ENCODE results near the gene RPRD1B.

RPRD1B gene

GRCh38 chr20:38033330-38034107, at the start of gene RPRD1B, which contains the start of gene TTI1:
TSS of gene RPRD1B (plus strand) at chr20:38033746. CDS start at chr20:38033948, 202 bp downstream.
TSS of gene TTI1 (minus strand) at chr20:38033456. CDS start at chr20:38013816, 19,640 bp downstream.
- peak; percentile 93 for DNase-seq

DNA sequence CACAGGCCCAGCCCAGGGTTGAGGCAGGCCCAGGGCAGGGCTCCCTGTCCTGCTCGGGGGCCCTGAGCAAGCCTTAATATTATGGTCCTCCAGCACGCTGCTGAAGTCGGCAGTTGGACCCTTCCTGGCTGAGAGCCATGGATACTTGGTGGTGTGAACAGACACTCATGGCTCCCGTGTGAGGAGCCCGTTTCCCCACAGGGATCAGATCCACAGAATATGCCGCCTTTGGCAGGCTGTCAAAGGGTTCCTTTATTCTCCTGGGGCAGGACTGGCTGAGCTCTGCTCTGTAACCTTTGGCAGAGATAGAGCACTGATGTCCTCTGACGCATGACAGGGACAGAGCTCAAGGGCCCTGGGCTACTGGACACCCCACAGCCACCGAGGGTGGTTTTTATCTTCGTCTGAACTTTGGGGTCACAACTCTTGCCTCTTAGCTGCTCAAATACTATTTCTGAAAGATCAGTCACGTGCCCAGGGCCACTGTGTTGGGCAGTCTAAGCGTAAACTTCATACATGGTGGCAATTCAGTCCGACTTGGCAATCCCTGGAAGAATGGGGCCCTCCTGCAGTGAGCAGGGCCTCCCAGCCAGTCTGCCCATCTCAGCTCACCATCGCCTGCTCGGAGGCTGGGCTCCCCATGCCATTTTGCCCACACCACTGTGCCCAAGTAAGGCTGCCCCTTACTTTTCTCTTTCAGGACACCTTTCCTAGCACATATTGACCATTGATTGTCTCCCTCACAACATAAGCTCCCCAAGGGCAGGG, 49.3 kb upstream of the RPRD1B start:
- no peak for DNase-seq

DNA sequence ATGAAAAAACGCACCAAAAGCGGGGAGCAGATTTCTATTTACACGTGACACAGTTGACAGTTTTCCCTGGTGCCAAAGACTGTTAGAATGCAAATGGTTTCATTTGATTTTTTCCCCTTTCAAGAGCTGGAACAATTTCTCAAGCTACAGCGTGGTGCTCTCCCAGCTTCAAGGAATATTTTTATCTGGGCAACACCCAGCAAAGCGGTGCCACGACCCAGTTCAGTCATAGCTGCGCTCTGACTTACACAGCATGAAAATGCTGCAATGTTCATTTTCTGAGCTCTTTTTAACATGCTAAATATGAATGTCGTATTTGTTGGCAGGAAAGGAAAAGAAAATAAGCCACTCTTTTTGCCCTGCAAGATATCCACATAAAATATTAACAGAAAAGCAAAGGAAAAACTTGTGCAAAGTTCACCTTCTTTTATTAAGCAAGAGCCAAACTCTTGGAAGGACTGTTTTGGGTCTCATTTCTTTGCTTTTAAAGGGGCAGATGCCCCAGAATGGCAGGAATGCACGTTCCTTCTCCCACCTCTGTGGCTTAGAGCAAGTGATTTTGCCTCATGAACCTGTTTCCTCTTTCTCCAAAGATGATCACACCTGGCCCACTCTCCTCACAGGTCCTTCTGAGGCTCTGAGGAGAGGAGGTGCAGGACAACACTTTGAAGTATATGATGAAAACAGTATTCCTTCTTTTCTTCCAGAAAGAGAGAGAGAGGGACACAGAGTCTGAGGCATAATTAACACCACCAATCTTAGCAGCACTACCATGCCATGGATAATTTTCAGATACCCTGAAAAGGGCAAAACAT, 47.3 kb upstream of the RPRD1B start:
- no peak for DNase-seq

DNA sequence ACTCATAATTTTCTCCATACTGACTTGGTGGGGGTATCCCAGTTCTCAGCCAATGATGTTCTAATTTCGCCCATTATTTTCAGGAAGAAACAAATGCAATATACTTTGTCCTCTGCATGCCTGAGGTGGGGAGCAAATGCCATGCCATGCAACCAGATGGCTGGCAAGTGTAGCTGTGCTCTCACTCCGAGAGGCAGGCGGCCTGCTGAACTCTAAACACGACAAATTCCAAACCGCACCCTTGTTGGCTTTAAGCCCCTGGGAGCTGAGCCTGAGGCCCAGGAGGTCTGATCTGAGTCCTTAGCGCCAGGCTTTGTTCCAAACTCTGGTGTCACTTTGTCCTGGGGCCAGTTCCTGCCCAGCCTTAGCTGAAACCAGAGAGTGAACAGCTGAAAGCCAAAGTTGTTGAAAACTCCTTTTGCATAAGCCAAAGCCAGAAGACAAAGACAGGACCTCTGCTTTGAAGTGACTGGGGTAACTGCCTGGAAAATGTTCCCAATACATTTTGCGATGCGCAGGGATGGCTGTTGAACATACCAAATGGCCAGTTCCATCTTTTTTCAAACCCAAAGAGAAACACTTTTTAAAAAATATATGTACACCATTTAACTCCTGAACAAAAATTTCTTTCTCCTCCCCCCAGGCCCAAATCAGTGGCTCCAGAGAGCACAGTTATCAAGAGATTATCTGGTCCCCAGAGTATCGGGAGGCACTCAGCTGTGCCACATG, 46.5 kb upstream of the RPRD1B start:
- no peak for DNase-seq

- no peak for DNase-seq
Observed at GRCh38 chr20:37987602-37988290, 45.8 kb upstream of the RPRD1B start.

DNA sequence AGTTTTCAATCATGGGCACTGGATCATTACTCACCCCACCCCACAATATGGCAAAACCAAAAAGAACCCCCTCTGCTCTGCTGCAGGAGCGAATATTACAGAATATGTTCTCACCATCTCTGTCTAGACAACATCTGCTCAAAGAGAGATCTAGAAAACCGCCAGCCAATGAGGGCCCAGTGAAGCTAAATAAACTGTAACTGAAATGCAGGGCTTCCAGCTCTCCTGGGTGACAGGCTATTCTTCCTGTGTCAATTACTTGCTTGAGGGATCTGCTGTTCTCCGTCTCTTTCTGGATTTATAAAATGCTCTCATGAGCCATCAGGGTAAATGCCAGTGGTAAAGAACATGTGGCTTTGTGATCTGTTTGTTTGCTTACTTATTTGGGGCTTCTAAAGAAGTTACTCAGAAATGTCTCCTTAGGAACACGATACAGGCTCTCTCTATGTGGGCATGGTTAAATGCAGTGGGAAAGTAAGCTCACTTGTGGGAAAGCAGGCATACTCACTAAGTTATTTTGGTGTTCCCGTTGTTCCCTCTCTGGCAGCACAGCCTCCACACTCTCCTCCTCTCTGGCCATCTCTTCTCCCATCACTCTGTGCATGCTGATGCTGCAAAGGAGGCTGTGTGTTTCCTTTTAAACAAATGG, 45.1 kb upstream of the RPRD1B start:
- DNase-seq = no peak

- DNase-seq = no peak
Observed at GRCh38 chr20:37989601-37990295, 43.8 kb upstream of the RPRD1B start.

GRCh38 chr20:37990571-37991151, 42.9 kb upstream of the RPRD1B start:
- DNase-seq = no peak

DNA sequence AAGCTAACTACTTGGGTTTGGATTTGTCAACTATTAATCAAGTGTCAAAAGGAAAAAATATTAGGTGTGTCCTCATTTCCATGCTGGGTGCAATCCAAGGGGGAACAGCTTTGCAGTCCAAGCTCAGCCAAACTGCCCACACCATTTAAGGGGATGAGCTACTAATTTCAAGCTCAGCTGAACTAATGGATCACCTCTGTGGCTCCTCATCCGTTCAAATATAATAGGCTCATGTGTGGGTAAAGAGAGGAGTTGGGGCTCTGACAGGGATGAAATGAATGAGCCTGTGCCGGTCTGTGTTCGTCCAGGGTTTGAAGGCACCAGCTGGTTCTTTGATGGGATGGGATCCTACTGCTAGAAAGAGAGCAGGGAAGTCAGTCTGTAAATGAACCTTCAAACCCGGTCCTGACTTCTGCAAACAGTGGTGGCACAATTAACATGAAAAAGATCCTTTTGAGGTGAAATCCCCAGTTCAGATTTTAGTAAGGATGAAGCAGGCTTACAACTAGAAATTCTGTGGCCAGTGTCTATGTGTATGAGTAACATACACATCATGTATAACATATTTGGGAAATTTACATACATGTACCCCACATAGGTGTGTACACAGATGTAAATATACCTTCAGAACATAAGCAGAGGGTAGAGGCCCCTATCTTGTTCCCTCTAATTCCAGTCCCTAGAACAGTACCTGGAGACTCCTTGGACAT, 42.2 kb upstream of the RPRD1B start:
- DNase-seq = no peak

DNA sequence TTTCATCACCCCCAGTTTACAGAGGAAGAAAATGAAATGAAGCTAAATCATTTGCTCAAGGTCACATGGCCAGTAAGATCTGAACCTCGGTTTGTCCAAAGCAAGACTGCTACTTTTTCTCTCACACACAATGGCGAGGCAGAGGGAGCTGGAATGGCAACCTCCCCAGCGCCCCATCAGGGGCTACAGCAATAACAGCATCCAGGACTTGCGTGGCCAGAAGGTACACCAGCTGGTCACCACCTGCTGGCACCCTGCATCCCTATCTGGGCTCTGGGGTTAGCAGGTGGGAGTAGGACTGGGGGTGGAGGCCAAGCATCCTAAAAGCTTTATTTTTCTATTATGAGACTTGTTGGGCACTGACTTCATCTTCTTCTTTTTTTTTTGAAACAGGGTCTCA, 41.6 kb upstream of the RPRD1B start:
- DNase-seq = no peak

DNA sequence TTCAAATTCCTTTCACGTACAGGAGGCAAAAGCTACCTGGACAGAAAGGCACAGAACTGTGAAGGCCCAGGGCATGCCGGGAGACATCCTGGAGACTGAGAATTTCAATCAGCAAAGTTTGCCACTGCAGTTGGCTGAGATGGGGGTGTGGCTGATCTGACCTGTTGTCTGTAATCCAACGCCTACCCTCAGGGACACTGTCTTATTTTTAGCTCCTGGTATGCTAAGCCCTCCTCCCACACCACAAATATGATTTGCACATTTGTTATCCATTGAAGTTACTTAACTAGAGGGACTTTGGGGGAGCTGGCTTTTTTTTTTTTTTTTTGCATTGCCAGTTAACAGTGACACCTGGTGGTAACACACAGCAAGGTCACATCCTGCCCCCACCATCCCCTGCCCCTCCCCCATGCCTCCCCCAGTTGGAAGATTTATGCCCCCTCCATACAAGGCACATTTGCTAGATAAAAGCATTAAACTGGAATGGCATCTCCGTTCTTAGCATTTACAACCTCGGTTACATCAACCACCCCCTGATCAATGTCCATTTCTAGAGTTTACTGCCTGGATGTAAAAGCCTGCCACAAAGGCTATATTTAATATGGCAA, 40.6 kb upstream of the RPRD1B start:
- peak; percentile 12 for DNase-seq

- no peak for DNase-seq
Observed at GRCh38 chr20:37994512-37994911, 39.0 kb upstream of the RPRD1B start.

GRCh38 chr20:37995856-37996605, 37.5 kb upstream of the RPRD1B start:
- no peak for DNase-seq

DNA sequence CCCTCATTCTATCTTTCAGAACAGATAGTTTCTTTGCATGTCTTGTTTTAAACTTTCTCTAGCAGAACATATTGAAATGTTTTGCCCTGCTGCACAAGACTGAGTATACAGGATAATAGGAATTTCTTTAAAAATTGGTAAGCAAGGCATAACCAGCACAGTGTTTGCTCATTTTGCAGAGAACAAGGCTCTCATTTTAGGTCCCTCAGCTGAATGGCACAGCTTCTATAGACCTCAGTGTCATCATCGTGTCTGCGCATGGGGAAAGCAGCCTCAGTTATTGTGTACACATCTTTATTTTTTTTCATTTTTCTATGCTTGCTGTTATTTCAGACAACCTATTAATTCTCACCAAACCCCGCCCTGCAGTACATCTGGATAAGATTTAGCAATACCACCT, 36.0 kb upstream of the RPRD1B start:
- no peak for DNase-seq

- DNase-seq = no peak
Observed at GRCh38 chr20:37999526-38000263, 33.9 kb upstream of the RPRD1B start.

DNA sequence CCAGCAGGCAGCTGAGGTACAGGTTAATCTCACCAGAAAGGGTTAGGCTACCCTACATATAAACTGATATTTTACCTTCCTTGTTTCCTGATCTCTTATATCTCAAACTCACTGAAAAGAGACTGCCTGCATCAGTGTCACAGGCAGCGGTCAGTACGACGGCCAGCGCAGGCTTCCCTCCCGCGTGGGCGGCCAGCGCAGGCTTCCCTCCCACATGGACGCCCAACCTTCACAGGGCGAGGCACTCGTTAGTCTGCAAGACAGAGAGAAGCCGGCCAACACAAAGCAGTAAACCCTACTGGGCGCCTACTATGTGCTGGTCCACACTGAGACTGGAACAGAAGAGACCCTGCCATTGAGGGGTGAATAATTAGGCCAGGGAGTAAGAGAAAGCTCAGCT, 33.3 kb upstream of the RPRD1B start:
- no peak for DNase-seq

GRCh38 chr20:38001173-38001875, 32.2 kb upstream of the RPRD1B start:
- DNase-seq = no peak

All from RPMI8226 (cell line).